Activated naive CD4-positive, alpha-beta T cell treated with anti-CD3 and anti-CD28 coated beads, Interleukin-2, amount 50 U/mL, for 72 hours (primary cell): Measurements from ENCODE around the gene TEKT1. TPM values are rescaled to one million over a fixed set of nuclear protein-coding genes. Genes with fewer than 3 reads are reported as not detected.
A peak's percentile ranks its signal among the peaks of the same experiment; 100 is the strongest.
"Not testable (repeated sequence)": the region's sequence is repeated elsewhere in the genome, so short reads cannot be mapped to it uniquely, and the experiment has no call there.

Experiments
- ATAC-seq, 2 donors: fragments of 150-1000 bp; cut with Tn5 transposase; 2 replicates each; pipeline ENCODE4 v1.10.0; 2021; ENCODE audit warnings: mild to moderate bottlenecking in 2 of 2, moderate library complexity in 2 of 2
- DNase-seq, 2 donors: peaks; one replicate each; pipeline ENCODE4 v3.0.0; 2021 to 2022; ENCODE audit warnings: low spot score in 2 of 2
- H3K27ac Mint-ChIP-seq, 2 donors: one replicate each; pipeline ENCODE4 v1.8.0; 2022; ENCODE audit warnings: mild to moderate bottlenecking in 2 of 2, mixed read lengths in 2 of 2
- H3K36me3 Mint-ChIP-seq, 2 donors: one replicate each; pipeline ENCODE4 v1.8.0; 2022; ENCODE audit warnings: mixed read lengths in 2 of 2
- H3K9me3 Mint-ChIP-seq, 2 donors: one replicate each; pipeline ENCODE4 v1.8.0; 2022; ENCODE audit warnings: mixed read lengths in 2 of 2
- total RNA-seq, 2 donors: library from RNA; stranded (reverse); gene quantifications; one replicate each; pipeline ENCODE4 v1.2.3, GENCODE V29; 2022

Gene TEKT1
- total RNA-seq, 2 donors from 2014 or later, result not detected

- Mint-ChIP-seq H3K36me3 (peaks cover 0 to 24% of the 10 kb centered on the region in 2 donors), H3K27ac (no peak overlapping the region), H3K9me3 (peaks cover 13 to 17% of the 10 kb centered on the region in 2 donors)
- DNase-seq, result no peak
- no peak for ATAC-seq
Measured at GRCh38 chr17:6787081-6787693, 44.3 kb downstream of the TEKT1 start.

- Mint-ChIP-seq H3K27ac (no peak overlapping the region), H3K9me3 (peaks cover 18 to 23% of the 10 kb centered on the region in 2 donors), H3K36me3 (peaks cover 0 to 30% of the 10 kb centered on the region in 2 donors)
- DNase-seq, result no peak
- no peak for ATAC-seq
Measured at GRCh38 chr17:6786618-6787017, 44.9 kb downstream of the TEKT1 start.

GRCh38 chr17:6782244-6782643, 49.3 kb downstream of the TEKT1 start:
- DNase-seq (no peak), ATAC-seq (no peak)
- Mint-ChIP-seq H3K27ac (no peak overlapping the region), H3K9me3 (peaks cover 27 to 35% of the 10 kb centered on the region in 2 donors), H3K36me3 (peaks cover 0 to 48% of the 10 kb centered on the region in 2 donors)

GRCh38 chr17:6780886-6781285, 50.6 kb downstream of the TEKT1 start:
- Mint-ChIP-seq H3K9me3 (peaks cover 24 to 37% of the 10 kb centered on the region in 2 donors), H3K27ac (no peak overlapping the region), H3K36me3 (peaks cover 4 to 52% of the 10 kb centered on the region in 2 donors)
- ATAC-seq (peak in 1 of 2 donors; percentile 45), DNase-seq (no peak)

- ATAC-seq (no peak), DNase-seq (no peak)
- no peak overlapping the region for H3K27ac Mint-ChIP-seq
- peaks cover 12 to 50% of the 10 kb centered on the region in 2 donors for H3K36me3 Mint-ChIP-seq
- H3K9me3 Mint-ChIP-seq, result peaks cover 23 to 36% of the 10 kb centered on the region in 2 donors
Measured at GRCh38 chr17:6780001-6780400, 51.5 kb downstream of the TEKT1 start.

GRCh38 chr17:6779411-6779810, 52.1 kb downstream of the TEKT1 start:
- H3K9me3 Mint-ChIP-seq, result peaks cover 25 to 39% of the 10 kb centered on the region in 2 donors
- H3K36me3 Mint-ChIP-seq, result peaks cover 18 to 56% of the 10 kb centered on the region in 2 donors
- DNase-seq, result no peak
- ATAC-seq, result no peak
- H3K27ac Mint-ChIP-seq, result no peak overlapping the region

- Mint-ChIP-seq H3K36me3 (peaks cover 53 to 69% of the 10 kb centered on the region in 2 donors), H3K9me3 (peaks cover 27 to 40% of the 10 kb centered on the region in 2 donors), H3K27ac (no peak within 1 kb of the TSS)
- DNase-seq (no peak), ATAC-seq (peak in 1 of 2 donors; percentile 34)
Measured at GRCh38 chr17:6775871-6776405, 55.6 kb downstream of the TEKT1 start, which contains the start of gene FBXO39. Gene FBXO39 (plus strand): TSS chr17:6776215. CDS start chr17:6779869, 3,654 bp downstream.

- peak overlapping the region in 1 of 2 donors; percentile 31 for H3K27ac Mint-ChIP-seq
- not testable (repeated sequence) for ATAC-seq, DNase-seq
- H3K36me3 Mint-ChIP-seq, result peaks cover 63 to 76% of the 10 kb centered on the region in 2 donors
- peaks cover 28 to 42% of the 10 kb centered on the region in 2 donors for H3K9me3 Mint-ChIP-seq
Measured at GRCh38 chr17:6774906-6775305, 56.6 kb downstream of the TEKT1 start.

- Mint-ChIP-seq H3K9me3 (peaks cover 40 to 50% of the 10 kb centered on the region in 2 donors), H3K36me3 (peaks cover 86 to 92% of the 10 kb centered on the region in 2 donors), H3K27ac (no peak overlapping the region)
- DNase-seq (no peak), ATAC-seq (no peak)
Measured at GRCh38 chr17:6772016-6772415, 59.5 kb downstream of the TEKT1 start.

- Mint-ChIP-seq H3K9me3 (peaks cover 42 to 48% of the 10 kb centered on the region in 2 donors), H3K27ac (no peak overlapping the region), H3K36me3 (peaks cover 94 to 99% of the 10 kb centered on the region in 2 donors)
- no peak for ATAC-seq
- no peak for DNase-seq
Measured at GRCh38 chr17:6768447-6768846, 63.1 kb downstream of the TEKT1 start.

- DNase-seq (no peak), ATAC-seq (no peak)
- H3K27ac Mint-ChIP-seq, result no peak overlapping the region
- H3K36me3 Mint-ChIP-seq, result peaks cover 42 to 84% of the 10 kb centered on the region in 2 donors
- peaks cover 8 to 14% of the 10 kb centered on the region in 2 donors for H3K9me3 Mint-ChIP-seq
Measured at GRCh38 chr17:6761779-6762178, 69.8 kb downstream of the TEKT1 start.

DNA sequence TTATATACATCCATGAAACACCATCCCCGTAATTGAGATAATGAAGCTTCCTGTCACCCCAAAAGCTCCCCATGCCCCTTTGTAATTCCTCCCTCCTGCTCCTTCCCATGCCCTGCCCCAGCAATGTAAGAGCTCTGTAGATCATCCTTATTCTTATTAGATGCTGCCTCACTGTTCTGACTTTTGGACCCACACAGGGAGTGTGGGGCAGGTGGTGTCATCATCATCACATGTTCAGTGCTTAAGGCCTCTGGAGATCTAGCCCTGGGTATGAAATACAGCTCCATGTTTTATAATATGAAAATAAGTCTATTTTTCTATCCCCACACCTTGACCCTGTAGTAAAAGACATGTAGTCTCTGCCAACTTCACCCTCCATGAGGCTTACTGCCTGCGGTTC, 73.8 kb downstream of the TEKT1 start:
- Mint-ChIP-seq H3K27ac (peak overlapping the region in 1 of 2 donors; percentile 87), H3K9me3 (no peaks in the 10 kb centered on the region), H3K36me3 (peaks cover 5 to 55% of the 10 kb centered on the region in 2 donors)
- no peak for DNase-seq
- no peak for ATAC-seq

DNA sequence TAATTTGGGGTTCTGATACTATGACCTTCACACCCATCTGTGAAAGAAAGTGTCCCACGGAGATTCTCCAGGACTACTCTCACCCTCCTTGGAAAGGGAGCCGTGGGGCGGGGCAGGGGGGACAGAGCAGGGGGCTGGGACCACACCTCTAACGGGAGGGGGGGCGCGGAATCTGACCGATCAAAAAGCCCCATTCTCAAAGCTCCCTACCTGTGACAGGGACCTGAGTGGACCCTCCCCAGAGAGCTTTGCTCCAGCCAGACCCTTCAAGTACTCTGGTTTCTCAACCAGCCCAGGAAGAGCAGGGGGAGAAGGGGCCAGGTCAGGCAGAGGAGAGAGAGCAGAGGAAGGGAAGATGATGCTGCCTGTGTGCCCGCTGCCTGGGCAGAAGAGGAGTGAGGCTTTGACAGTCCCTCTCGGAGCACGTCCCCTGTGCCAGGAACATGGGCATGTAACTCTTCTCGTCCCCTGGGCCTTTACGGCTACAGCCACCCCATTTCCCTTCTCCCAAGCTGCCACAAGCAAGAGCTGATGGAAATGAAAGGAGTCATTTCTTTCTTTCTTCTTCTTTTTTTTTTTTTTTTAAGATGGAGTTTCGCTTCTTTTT, 75.0 kb downstream of the TEKT1 start:
- H3K9me3 Mint-ChIP-seq, result no peaks in the 10 kb centered on the region
- DNase-seq, result no peak
- peak; percentile 36 to 52 for ATAC-seq
- peak overlapping the region; percentile 89 to 99 for H3K27ac Mint-ChIP-seq
- H3K36me3 Mint-ChIP-seq, result peaks cover 2 to 45% of the 10 kb centered on the region in 2 donors

GRCh38 chr17:6755731-6756184, 75.8 kb downstream of the TEKT1 start, which contains the start of gene XAF1:
Gene XAF1 (plus strand): TSS chr17:6756046. CDS start chr17:6756079, 33 bp downstream.
- Mint-ChIP-seq H3K36me3 (peaks cover 0 to 37% of the 10 kb centered on the region in 2 donors), H3K27ac (peak within 1 kb of the TSS; percentile 89 to 99)

DNA sequence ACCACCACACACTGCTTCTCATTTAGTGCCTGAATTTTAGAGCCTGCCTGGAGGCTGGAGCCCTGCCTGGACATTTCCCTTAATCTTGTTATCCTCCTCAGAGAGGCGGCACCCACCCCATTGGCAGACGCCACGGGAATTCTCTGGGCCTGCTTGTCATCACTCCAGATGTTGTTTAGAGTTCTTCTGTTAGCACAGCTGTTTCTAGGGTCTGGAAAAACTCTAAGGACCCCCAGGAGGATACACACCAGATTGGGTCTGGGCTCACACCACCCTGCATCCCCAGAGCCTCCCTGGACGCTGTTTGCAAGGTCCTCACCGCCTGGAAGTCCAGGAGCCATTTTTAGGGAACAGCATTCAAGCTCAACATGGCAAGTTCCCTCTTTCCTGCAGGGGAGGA, 76.2 kb downstream of the TEKT1 start:
- DNase-seq (no peak), ATAC-seq (no peak)
- Mint-ChIP-seq H3K36me3 (peaks cover 0 to 33% of the 10 kb centered on the region in 2 donors), H3K27ac (peak overlapping the region; percentile 89 to 99), H3K9me3 (no peaks in the 10 kb centered on the region)

More at GRCh38 chr17:6755731-6756184, 75.8 kb downstream of the TEKT1 start, which contains the start of gene XAF1:
- ATAC-seq, result peak; percentile 63 to 70
- no peaks in the 10 kb centered on the region for H3K9me3 Mint-ChIP-seq
- DNase-seq, result peak; percentile 35 to 61

- Mint-ChIP-seq H3K9me3 (no peaks in the 10 kb centered on the region), H3K27ac (peak overlapping the region in 1 of 2 donors; percentile 75), H3K36me3 (peaks cover 0 to 28% of the 10 kb centered on the region in 2 donors)
- DNase-seq, result no peak
- ATAC-seq, result no peak
Measured at GRCh38 chr17:6753546-6753945, 78.0 kb downstream of the TEKT1 start.

DNA sequence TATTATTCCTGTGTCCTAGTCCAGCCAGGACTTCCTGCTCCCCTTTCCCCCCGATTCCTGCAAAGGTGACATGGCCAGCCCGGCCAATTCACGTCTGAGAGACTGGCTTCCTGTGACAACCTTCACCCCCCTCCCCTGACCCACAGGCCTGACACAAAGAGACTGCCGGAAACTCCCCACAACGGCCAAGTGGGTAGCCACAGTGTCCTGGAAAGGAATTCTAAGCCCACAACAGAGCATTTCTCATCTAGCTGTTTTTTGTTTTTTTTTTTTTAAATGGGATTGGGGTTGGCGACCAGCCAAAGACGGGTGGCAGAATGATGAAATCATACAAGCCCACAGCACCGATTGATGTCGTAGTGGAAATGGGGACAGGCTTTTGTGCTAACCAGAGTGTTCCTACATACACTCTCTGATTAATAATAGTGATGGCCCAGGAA, 78.5 kb downstream of the TEKT1 start:
- ATAC-seq, result peak; percentile 12 to 46
- Mint-ChIP-seq H3K27ac (peak overlapping the region in 1 of 2 donors; percentile 75), H3K36me3 (peaks cover 0 to 22% of the 10 kb centered on the region in 2 donors), H3K9me3 (no peaks in the 10 kb centered on the region)
- peak in 1 of 2 donors; percentile 33 for DNase-seq
